ENCODE results near the gene GPX1.
"Not testable (repeated sequence)": the region's sequence is repeated elsewhere in the genome, so short reads cannot be mapped to it uniquely, and the experiment has no call there.

GPX1 gene

GRCh38 chr3:49357443-49358216 lies 523 bp downstream of the GPX1 start:
- DNase-seq, result not testable (repeated sequence)

GRCh38 chr3:49357095-49357442 lies 1.1 kb downstream of the GPX1 start:
- DNase-seq, result not testable (repeated sequence)

- DNase-seq, result no peak
Measured at GRCh38 chr3:49352890-49353421, 5.2 kb downstream of the GPX1 start.

GRCh38 chr3:49352281-49352680 lies 5.9 kb downstream of the GPX1 start:
- no peak for DNase-seq

- no peak for DNase-seq
Measured at GRCh38 chr3:49351521-49352011, 6.6 kb downstream of the GPX1 start.

- DNase-seq, result no peak
Measured at GRCh38 chr3:49349348-49350114, 8.6 kb downstream of the GPX1 start.

- DNase-seq, result not testable (repeated sequence)
Measured at GRCh38 chr3:49348361-49348760, 9.8 kb downstream of the GPX1 start.

GRCh38 chr3:49346797-49347251 lies 11.3 kb downstream of the GPX1 start:
- no peak for DNase-seq

- DNase-seq, result no peak
Measured at GRCh38 chr3:49343163-49343562, 15.0 kb downstream of the GPX1 start.

- no peak for DNase-seq
Measured at GRCh38 chr3:49341996-49342395, 16.2 kb downstream of the GPX1 start.

GRCh38 chr3:49339941-49340800 lies 18.0 kb downstream of the GPX1 start, which contains the start of gene USP4:
Gene USP4, minus strand, starts transcription at chr3:49340053. Its CDS starts 29 bp downstream, at chr3:49340024.
- DNase-seq, result peak; percentile 73

- DNase-seq, result no peak
Measured at GRCh38 chr3:49339581-49339940, 18.6 kb downstream of the GPX1 start.

- DNase-seq, result no peak
Measured at GRCh38 chr3:49333916-49334633, 24.1 kb downstream of the GPX1 start.

GRCh38 chr3:49333091-49333490 lies 25.1 kb downstream of the GPX1 start:
- DNase-seq, result no peak

- no peak for DNase-seq
Measured at GRCh38 chr3:49329186-49329585, 29.0 kb downstream of the GPX1 start.

GRCh38 chr3:49328350-49328749 lies 29.8 kb downstream of the GPX1 start:
- not testable (repeated sequence) for DNase-seq

- DNase-seq, result no peak
Measured at GRCh38 chr3:49327485-49327884, 30.7 kb downstream of the GPX1 start.

GRCh38 chr3:49324768-49325167 lies 33.4 kb downstream of the GPX1 start:
- DNase-seq, result no peak

GRCh38 chr3:49316696-49317457 lies 41.3 kb downstream of the GPX1 start:
- DNase-seq, result no peak

GRCh38 chr3:49313896-49314688 lies 44.1 kb downstream of the GPX1 start:
- DNase-seq, result no peak

Measured in DMS 273 treated with DMSO at 0.1 percent for 48 hours (cell line).